ENCODE results near the gene ADAM10. TPM values are rescaled to one million over a fixed set of nuclear protein-coding genes. Genes with fewer than 3 reads are reported as not detected.

ADAM10 gene
- polyA plus RNA-seq, 3 donors: 66.0 to 269 (median 149) TPM

DNA sequence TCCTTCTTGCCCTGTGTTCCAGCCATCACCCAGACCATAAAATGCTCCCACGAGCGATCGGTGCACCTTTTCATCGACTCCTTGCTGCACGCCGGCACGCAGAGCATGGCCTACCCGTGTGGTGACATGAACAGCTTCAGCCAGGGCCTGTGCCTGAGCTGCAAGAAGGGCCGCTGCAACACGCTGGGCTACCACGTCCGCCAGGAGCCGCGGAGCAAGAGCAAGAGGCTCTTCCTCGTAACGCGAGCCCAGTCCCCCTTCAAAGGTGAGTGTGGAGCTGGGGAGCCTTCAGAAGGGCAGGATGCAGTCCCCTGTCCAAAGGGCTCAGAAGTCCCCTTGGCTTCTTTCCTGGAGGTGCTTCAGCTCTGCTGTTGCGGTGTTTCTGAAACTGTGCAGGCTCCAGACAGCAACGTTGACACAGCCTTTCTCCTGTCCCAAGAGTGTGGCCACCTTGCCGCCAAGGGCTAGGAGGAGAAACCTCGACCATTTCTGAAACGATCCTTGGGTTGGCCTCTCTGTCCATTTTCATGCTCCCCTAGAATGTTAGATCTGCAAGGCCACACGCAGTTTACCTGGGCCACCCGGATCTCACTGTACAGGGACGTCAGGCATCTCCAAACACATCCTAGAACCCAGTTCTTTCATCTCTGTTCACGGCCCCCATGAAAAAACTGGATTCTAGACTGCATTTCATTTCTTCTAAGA is 201.0 kb downstream of the ADAM10 start:
- Histone ChIP-seq H2AFZ (ENCODE audit: insufficient read depth, low read depth, low read length, poor library complexity, severe bottlenecking) (no peak overlapping the region), H3K9me3 (replicated peaks in 1 of 2; ENCODE audit: control insufficient read depth in 1 of 2, insufficient read depth in 1 of 2, low read length in 2 of 2) (no peaks in the 10 kb centered on the region), H3K27me3 (ENCODE audit: control insufficient read depth in 2 of 2, insufficient read depth in 2 of 2, low read length in 2 of 2) (no peaks in the 10 kb centered on the region), H3K36me3 (replicated peaks in 1 of 2; ENCODE audit: control insufficient read depth in 1 of 2, insufficient read depth in 2 of 2, low read length in 2 of 2) (no peaks in the 10 kb centered on the region), H3K79me2 (ENCODE audit: insufficient read depth, low read length) (no peaks in the 10 kb centered on the region), H3K4me3 (replicated peaks in 1 of 3; ENCODE audit: low read depth in 2 of 3, low read length in 3 of 3) (no peak overlapping the region), H3K9ac (ENCODE audit: insufficient read depth, low read length, poor library complexity, severe bottlenecking) (no peak overlapping the region), H3K4me2 (replicated peaks; ENCODE audit: extremely low read depth, low read length, poor library complexity, severe bottlenecking) (no peak overlapping the region), H4K20me1 (ENCODE audit: insufficient read depth, low read length) (no peaks in the 10 kb centered on the region), H3K27ac (ENCODE audit: low read depth in 1 of 2, low read length in 2 of 2) (no peak overlapping the region), H3K4me1 (ENCODE audit: control insufficient read depth in 1 of 2, insufficient read depth in 2 of 2, low read length in 2 of 2) (peaks cover 10 to 14% of the 10 kb centered on the region in 2 donors)
- intact Hi-C loops (cut with micrococcal nuclease): no loop called here
- WGBS (ENCODE audit: insufficient coverage): 92% methylated on average over 22 of the region's 26 CpGs
- Mint-ChIP-seq H3K36me3 (no peaks in the 10 kb centered on the region), H3K27me3 (ENCODE audit: low read depth in 3 of 3) (peaks cover 0 to 7% (median 1%) of the 10 kb centered on the region in 3 donors), H3K9me3 (peaks cover 0 to 1% (median 0%) of the 10 kb centered on the region in 7 donors), H3K4me3 (no peak overlapping the region), H3K27ac (no peak overlapping the region), H3K4me1 (peaks cover 15% of the 10 kb centered on the region)
- TF ChIP-seq, protein P1, sequence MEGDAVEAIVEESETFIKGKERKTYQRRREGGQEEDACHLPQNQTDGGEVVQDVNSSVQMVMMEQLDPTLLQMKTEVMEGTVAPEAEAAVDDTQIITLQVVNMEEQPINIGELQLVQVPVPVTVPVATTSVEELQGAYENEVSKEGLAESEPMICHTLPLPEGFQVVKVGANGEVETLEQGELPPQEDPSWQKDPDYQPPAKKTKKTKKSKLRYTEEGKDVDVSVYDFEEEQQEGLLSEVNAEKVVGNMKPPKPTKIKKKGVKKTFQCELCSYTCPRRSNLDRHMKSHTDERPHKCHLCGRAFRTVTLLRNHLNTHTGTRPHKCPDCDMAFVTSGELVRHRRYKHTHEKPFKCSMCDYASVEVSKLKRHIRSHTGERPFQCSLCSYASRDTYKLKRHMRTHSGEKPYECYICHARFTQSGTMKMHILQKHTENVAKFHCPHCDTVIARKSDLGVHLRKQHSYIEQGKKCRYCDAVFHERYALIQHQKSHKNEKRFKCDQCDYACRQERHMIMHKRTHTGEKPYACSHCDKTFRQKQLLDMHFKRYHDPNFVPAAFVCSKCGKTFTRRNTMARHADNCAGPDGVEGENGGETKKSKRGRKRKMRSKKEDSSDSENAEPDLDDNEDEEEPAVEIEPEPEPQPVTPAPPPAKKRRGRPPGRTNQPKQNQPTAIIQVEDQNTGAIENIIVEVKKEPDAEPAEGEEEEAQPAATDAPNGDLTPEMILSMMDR (IDR thresholded peaks at IDR 0.05): no peak
- no peak for DNase-seq

GRCh38 chr15:58547628-58548307 is 201.7 kb downstream of the ADAM10 start:
- TF ChIP-seq, protein P1 (IDR thresholded peaks at IDR 0.05): no peak
- Histone ChIP-seq H3K4me3 (replicated peaks in 1 of 3; ENCODE audit: low read depth in 2 of 3, low read length in 3 of 3) (no peak overlapping the region), H3K79me2 (ENCODE audit: insufficient read depth, low read length) (no peaks in the 10 kb centered on the region), H3K4me1 (ENCODE audit: control insufficient read depth in 1 of 2, insufficient read depth in 2 of 2, low read length in 2 of 2) (peaks cover 10 to 14% of the 10 kb centered on the region in 2 donors), H3K27ac (ENCODE audit: low read depth in 1 of 2, low read length in 2 of 2) (no peak overlapping the region), H3K4me2 (replicated peaks; ENCODE audit: extremely low read depth, low read length, poor library complexity, severe bottlenecking) (no peak overlapping the region), H3K9ac (ENCODE audit: insufficient read depth, low read length, poor library complexity, severe bottlenecking) (no peak overlapping the region), H3K36me3 (replicated peaks in 1 of 2; ENCODE audit: control insufficient read depth in 1 of 2, insufficient read depth in 2 of 2, low read length in 2 of 2) (no peaks in the 10 kb centered on the region), H2AFZ (ENCODE audit: insufficient read depth, low read depth, low read length, poor library complexity, severe bottlenecking) (no peak overlapping the region), H4K20me1 (ENCODE audit: insufficient read depth, low read length) (no peaks in the 10 kb centered on the region), H3K9me3 (replicated peaks in 1 of 2; ENCODE audit: control insufficient read depth in 1 of 2, insufficient read depth in 1 of 2, low read length in 2 of 2) (no peaks in the 10 kb centered on the region), H3K27me3 (ENCODE audit: control insufficient read depth in 2 of 2, insufficient read depth in 2 of 2, low read length in 2 of 2) (no peaks in the 10 kb centered on the region)
- Mint-ChIP-seq H3K27ac (no peak overlapping the region), H3K4me3 (no peak overlapping the region), H3K36me3 (no peaks in the 10 kb centered on the region), H3K27me3 (ENCODE audit: low read depth in 3 of 3) (peaks cover 0 to 7% (median 1%) of the 10 kb centered on the region in 3 donors), H3K9me3 (peaks cover 0 to 1% (median 0%) of the 10 kb centered on the region in 7 donors), H3K4me1 (peaks cover 15% of the 10 kb centered on the region)
- intact Hi-C loops (cut with micrococcal nuclease): no loop called here
- WGBS (ENCODE audit: insufficient coverage): 100% methylated on average over 4 of the region's 9 CpGs
- DNase-seq: no peak
